Cerebellar cortex (tissue), 1 donor: ENCODE data around the gene SENP1.
"Not testable (repeated sequence)": the region's sequence is repeated elsewhere in the genome, so short reads cannot be mapped to it uniquely, and the experiment has no call there.

Source experiments
- DNase-seq: peaks from one replicate; pipeline ENCODE4 v3.0.0-alpha.2; 2015; ENCODE audit warnings: low spot score

SENP1 gene

DNA sequence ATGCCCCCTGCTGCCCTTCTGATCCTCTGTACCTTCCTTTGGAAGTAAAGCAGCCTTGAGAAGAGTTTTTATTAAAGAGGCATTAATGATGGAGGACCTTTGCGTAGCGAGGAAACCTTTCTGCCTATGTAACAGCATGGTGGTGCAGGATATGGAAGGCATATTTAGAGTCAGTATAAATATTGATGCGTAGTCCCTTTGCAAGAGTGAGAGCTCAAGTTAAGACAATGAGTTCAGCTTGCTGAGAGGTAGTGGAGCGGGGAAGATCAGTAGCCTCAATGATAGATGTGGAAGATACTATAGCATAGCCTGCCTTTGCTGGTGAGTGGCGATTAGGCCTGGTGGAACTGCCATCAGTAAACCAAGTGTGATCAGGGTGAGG is 5.4 kb upstream of the SENP1 start:
- not testable (repeated sequence) for DNase-seq

DNA sequence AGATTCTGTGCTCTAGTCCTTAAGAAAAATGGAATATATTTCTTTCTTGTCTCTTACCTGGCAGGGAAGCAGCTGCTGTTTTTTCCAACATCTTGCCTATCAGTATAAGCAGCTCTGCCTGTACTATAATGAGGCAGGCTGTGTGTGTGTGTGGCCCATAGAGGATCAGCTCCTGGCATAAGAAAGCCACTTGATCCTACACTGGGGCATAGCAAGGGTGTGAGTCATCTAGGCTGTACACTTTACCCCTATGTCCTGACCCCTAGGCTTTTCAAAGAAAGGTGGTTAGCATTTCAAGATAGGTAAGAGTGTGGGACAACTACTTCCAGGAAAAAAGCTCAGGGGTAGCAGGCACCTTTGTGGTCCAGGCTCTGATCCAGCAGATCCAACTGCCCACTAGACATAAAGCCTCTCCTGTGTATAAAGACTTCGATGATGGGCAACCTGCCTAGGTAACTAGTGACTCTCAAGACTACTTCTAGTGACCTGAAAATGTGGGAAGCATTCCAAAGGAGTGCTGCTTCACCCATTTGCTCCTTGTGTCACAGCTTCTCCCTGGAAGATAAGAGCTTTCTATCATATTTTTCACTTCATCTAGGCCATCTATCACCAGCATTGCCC is 4.9 kb upstream of the SENP1 start:
- no peak for DNase-seq

DNA sequence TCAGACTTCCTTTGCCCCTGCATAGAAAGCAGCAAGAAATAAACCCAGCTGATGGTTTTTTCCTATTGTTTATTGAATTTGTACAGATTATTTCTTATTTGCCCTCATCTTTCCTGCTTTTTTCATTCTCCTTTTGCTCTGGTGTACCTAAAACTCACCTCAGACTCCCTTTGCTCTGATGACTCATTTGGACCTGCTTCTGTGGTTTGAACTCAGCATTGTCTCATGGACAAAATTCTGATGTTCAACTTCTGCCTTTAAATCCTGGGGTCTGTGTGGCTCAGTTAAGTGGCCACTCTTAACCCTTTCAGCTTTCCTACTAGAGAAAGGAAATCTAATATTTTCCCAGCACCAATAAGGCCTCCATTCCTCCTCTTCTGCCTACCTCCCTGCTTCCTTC is 3.5 kb upstream of the SENP1 start:
- no peak for DNase-seq

DNA sequence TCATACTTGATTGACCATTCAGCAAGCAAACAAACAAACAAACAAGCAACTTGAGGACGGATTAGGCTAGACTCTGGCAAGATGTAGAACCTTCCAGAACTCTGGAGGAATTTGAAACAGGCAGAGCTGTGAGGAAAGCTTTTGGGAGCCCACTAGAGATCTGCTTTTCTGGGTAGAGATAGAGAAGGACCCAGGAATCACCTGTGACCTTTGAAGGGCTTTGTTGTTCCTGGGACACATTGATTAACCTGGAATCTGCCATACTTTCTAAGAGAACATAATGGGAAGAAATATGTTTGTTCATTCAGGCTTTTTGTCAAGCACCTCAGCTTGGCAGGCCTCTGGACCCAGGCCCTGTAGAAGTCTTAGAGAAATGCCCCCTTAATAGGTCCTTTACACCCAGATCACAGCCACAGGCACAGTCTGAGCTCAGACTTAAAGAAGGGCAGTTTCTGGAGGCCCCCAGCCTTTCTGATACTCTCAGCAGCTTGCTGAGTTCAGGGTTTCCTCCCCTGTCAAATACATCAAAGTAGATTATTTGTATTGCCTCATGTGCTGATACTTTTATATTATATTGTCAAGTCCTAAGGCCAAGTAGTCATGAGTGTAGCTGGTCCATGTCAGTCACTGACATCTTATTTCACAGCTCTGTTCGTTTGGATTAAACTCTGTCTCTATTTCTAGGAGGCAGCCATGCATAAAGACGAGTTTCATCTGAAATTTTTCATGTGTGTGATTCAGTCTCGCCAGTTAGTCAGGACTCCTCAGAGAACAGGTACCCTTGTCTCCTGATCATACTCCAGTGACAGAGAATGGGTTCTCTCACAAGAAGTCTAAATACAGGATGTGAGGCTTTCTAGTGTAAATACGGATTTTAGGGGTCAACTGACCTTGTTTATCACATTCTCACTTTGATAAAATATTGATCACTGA is 1.1 kb upstream of the SENP1 start:
- DNase-seq, result no peak

DNA sequence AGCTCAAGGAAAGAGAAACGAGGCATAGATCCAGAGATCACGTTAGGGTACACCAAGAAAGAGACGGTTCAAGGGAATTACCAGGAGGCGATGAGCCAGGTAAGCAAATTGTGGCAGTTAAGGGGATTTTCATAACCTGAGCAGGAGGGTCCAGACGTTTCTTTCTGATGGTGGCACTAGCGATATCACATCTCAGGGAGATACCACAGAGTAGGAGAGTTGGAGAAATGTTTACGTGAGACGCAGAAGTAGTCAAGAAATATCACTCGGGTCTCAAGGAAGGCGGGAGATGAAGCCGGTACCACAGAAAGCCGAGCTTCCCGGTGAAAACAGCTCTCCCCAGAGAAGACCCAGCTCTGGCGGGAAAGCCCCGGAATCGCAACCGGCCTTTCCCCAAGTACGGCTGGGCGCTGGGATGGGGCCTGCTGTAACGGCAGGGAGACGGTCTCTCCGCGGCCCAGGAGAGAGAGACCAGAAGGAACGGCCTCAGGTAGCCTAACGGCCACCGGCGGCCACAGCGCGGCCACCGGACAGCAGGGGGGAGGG is 485 bp downstream of the SENP1 start:
- DNase-seq, result no peak

DNA sequence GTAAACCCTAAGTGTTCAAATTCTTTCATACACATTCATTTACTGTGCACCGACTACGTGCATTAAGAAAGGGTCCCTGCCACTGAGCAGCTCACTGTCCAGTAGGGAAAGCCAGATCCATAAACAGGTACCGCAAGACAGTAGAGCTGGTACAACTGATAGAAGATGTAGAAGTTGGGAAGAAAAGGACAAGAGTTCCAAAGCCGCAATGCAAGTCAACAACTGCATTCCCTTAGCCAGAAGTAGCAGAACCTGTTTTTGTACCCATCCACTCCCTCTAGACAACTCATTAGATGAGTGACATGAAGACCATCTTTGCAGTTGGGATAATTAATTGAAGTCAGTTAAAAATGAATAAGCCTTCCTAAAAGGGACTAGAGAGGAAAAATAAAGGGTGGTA is 1.3 kb downstream of the SENP1 start:
- DNase-seq, result no peak

DNA sequence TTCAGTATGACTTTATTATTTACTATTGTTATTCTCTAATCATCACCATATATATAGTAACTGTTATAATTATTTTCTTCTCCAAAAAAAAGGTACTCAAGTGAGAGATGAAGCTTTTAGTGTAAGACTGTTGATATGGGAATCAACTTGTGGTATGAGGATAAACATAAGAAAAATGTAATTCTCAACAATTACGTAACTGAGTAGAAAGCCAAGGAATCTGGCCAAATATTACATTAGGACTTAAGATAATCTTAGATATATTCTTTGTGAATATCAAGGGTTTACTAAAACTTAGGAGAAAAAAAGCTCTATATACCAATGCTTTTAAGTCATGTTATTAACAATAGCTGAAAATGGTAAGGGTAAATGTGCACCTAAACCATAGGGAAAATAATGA is 13.3 kb downstream of the SENP1 start:
- DNase-seq, result no peak

DNA sequence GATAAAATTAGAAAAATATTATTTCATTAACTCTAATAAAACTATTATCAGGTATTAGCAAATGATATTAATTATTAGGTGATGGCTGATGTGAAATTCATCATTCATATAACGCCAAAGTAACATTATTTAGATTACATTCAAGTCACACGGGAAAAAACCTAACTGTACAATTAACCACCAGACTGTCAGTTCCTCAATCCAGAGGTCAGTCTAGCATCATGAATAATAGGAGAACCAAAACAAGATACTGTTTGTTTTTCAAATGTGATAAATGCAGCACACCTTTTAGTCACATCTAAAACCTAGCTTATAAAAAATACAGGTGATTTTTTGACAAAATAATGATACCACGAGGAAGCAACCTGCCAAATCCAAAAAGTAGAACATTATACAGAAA is 19.6 kb downstream of the SENP1 start:
- no peak for DNase-seq

DNA sequence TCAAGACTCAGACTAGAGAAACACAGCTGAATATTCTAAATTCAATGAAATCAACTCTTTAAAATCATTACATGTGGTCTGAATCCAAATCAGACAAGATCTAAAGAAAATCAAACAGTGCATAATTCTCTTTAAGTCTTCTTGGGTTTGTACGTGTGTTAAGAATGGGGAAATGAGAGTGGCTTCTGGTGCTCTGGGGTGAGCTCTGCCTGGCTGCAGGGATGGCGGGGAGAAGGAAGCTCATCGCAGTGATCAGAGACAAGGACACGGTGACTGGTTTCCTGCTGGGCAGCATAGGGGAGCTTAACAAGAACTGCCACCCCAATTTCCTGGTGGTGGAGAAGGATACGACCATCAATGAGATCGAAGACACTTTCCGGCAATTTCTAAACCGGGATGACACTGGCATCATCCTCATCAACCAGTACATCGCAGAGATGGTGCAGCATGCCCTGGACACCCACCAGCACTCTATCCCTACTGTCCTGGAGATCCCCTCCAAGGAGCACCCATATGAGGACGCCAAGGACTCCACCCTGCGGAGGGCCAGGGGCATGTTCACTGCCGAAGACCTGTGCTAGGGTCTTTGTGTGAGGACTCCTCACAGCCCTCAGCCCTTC is 20.9 kb downstream of the SENP1 start:
- DNase-seq, result no peak

DNA sequence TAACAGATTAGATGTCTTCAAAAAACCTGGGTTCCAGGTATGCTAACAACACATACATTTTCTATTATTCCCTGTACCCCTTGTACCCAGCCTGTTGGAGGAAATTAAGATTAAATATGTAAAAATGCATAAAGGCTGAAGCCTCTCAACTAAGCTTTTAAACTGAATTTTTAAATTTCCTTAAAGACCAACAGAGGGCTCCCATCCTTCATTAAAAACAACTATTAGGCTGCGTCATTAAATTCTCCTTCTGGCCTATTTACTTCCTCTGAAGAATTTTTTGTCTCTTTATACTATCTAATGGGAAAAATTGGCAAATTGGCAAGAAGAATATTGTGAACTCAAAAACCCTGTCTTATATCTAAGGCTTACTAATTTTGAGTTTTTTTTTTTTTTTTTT is 21.8 kb downstream of the SENP1 start:
- DNase-seq, result peak; percentile 60

DNA sequence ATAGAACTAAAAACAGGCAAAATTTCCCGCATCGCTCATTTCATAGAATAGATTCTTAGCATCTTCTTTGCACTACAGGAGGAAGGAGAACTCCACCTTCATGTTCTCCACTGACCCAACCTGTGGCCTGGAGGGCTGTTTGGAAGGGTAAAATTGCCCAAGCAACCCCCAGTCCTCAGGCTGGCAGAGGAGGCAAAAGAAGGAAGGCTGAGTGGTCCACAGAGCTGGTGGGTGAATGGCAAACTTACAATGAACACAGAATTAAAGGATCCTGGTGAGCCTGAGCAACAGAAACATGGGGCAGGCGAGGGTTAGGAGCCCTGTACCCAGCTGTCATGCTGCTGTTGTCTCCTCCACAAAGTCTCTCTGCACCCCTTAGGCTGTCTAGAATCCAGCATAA is 25.1 kb downstream of the SENP1 start:
- DNase-seq, result no peak

DNA sequence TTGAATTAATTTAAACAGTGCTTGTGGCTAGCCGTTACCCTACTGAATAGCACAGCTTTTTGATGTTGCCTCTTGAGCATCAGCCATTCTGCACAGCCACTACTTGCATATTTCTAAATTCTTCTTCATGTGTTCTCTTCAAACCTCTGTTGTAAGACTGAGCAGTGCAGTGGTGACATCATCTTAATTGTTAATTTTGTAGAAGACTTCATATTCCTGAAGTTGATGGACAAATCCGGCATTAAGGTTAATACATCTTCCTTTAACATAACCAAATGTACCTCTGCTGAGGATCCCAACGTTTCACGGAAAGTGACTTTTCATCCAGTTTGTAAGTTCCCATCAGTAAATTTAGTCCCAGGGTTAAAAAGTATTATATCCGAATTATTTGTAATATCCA is 25.6 kb downstream of the SENP1 start:
- DNase-seq, result no peak

DNA sequence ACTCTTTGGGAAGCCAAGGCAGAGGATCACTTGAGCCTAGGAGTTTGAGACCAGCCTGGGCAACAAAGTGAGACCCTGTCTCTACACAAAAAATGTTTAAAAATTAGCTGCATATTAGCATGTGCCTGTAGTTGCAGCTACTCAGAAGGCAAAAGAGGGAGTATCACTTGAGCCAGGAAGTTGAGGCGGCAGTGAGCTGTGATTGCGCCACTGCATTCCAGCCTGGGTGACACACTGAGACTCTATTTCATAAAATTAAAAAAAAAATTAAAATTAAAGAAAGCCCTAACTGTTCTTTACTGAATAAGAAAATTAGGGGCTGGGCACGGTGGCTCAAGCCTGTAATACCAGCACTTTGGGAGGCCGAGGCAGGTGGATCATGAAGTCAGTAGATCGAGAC is 27.0 kb downstream of the SENP1 start:
- DNase-seq, result no peak

DNA sequence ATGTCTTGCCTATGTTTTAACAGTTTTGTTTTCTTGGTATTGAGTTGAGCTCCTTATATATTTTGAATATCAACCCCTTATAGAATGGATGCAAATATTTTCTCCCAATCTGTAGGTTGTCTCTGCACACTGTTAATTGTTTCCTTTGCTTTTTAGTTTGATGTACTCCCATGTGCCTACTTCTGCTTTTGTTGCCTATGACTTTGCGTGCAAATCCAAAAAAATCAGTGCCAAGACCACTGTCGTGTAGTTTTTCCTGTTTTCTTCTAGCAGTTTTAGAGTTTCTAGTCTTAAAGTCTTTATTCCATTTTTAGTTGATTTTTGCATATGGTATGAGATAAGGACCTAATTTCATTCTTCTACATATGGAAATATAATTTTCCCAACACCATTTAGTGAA is 28.8 kb downstream of the SENP1 start:
- no peak for DNase-seq

DNA sequence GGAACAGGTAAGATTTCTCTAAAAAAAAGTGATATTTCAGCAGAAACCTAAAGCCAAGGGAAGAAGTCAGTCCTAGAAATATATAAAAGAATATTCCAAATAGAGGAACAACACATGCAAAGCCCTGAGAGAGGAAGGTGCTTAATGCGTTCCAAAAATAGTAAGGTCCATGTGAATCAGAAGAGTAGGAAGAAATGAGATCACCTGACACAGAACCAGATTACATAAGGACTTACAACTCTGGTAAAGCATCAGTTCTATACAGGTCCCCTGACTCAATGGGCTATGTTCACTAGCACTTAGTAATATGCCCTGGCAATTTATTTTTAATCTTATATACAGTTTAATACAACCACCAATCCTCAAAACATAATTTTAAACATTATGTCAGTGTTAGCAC is 30.0 kb downstream of the SENP1 start:
- peak; percentile 12 for DNase-seq

DNA sequence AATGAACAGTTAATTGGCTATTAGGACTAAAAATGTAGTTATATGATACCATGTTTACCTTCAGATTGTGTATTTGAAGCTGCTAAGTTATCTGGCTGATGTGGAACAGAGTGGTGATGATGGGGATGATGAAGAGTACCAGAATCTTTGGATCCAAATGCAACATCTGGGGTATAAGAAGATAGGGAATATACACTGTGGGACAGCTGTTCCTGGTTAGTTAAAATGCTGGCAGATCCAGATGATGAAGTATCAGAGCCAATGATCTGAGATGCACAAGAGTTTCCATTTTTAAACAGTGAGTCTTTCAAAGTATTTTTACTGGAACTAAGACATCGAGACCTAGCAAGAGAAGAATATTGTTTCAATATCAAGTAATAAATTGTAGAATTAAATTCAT is 31.6 kb downstream of the SENP1 start:
- DNase-seq, result no peak

DNA sequence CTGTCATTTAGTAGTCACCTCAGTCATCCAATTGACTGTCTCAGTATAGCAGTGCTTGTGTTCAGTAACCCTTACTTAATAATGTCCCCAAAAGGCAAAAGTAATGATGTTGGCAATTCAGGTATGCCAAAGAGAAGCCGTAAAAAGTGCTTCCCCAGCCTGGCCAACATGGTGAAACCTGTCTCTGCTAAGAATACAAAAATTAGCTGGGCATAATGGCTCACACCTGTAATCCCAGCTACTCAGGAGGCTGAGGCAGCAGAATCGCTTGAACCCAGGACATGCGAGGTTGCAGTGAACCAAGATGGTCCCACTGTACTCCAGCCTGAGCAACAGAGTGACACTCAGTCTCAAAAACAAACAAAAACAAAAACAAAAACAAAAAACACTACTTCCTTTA is 33.6 kb downstream of the SENP1 start:
- no peak for DNase-seq

DNA sequence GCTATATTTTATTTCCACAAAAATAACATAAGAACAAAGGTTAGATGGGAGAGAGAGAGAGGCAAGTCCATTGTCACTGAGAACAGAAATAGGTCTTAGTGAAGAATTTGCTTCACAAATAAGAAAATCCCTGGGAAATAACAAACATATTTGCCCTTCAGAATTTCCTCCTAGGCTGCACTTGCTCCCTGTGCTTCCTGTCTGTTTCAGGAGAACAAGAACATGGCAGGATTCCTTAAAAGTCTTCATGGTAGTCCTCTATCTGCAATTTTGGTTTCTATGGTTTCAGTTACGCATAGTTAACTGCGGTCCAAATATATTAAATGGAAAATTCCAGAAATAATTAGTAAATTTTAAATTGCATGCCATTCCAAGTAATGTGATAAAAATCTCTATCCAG is 34.1 kb downstream of the SENP1 start:
- no peak for DNase-seq

DNA sequence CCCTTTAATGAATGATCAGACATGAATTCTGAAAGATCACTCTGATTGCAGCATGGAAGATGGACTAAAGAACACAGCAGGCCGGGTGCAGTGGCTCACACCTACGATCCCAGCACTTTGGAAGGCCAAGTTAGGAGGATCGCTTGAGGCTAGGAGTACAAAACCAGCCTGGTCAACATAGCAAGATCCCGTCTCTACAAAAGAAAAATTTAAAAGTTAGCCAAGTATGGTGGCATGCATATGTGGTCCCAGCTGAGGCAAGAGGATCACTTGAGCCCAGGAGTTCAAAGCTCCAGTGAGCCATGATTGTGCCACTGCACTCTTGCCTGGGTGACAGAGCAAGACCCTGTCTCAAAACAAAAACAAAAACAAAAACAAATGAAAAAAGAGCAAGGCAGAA is 35.1 kb downstream of the SENP1 start:
- no peak for DNase-seq

DNA sequence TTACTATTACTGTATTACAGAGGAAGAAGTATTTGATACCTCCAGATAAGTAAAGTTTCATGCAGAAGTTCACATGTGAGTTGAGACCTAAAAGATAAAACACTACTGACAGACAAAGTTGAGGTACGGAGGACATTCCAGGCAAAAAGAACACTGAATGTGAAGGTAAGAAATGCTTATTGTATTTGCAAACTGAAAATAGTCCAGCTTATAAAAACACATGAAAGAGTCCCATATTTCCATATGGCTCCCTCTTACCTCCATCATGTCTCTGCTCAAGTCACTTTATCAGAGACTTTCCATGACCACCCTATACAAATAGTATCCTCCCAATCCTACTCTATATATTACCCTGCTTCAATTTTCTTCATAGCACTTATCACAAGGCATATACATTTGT is 35.8 kb downstream of the SENP1 start:
- no peak for DNase-seq

DNA sequence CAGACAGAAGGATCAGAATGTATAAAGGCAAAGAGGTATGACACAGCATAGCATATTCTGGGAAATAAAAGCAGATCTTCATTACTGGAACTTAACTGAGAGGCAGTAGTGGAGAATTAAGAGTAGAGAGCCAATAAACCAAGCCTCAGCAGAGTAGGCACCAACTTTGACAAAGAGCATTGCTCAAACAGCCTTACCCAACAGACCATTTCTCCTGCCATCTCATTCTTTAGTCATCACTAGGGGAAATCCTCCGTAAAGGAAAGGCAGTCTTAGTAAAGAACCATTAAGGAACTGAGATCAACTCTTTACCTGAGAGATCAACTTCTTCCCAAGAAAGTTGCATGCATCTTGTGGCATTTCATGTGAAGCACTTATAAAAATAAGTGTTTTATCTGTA is 36.6 kb downstream of the SENP1 start:
- no peak for DNase-seq

DNA sequence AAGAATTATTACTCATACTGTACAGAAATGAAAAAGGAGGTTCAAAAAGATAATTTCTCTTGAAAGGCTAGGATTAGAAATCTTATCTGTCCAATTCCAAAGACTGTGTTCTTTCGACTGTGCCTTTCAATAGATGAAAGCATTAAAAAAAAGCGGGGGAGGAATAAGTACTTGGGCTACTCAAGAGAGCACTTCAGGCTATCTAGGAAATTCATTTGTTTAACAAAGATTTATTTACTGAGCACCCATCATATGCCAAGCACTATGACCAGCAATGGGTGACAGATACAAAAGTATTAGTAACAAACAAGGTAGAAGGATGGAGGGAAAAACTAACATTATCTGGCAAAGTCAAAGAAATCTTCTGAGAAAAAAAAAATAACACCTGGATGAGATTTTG is 37.4 kb downstream of the SENP1 start:
- no peak for DNase-seq
